Immature natural killer cell (primary cell): ENCODE results near the gene GRAMD1B. TPM values are rescaled to one million over a fixed set of nuclear protein-coding genes. Genes with fewer than 3 reads are reported as not detected.
A peak's percentile ranks its signal among the peaks of the same experiment; 100 is the strongest.

ENCODE experiments used
- DNase-seq, 3 donors: peaks; one replicate each; pipeline ENCODE4 v3.0.0; 2022; ENCODE audit warnings: mixed read lengths in 1 of 3
- H3K27ac Mint-ChIP-seq, 6 donors: one replicate each; pipeline ENCODE4 v1.8.0; 2020; ENCODE audit warnings: mixed read lengths in 6 of 6, mild to moderate bottlenecking in 5 of 6, inconsistent platforms in 4 of 6, moderate library complexity in 3 of 6
- H3K27me3 Mint-ChIP-seq, 3 donors: one replicate each; pipeline ENCODE4 v1.8.0; 2020 to 2021; ENCODE audit warnings: low read depth in 3 of 3, mild to moderate bottlenecking in 3 of 3, mixed read lengths in 3 of 3, moderate library complexity in 3 of 3, inconsistent platforms in 1 of 3
- H3K36me3 Mint-ChIP-seq, 3 donors: one replicate each; pipeline ENCODE4 v1.8.0; 2020; ENCODE audit warnings: mixed read lengths in 3 of 3, inconsistent platforms in 2 of 3, mild to moderate bottlenecking in 2 of 3
- H3K4me1 Mint-ChIP-seq, 2 donors: one replicate each; pipeline ENCODE4 v1.8.0; 2020; ENCODE audit warnings: inconsistent platforms in 2 of 2, mild to moderate bottlenecking in 2 of 2, mixed read lengths in 2 of 2, moderate library complexity in 1 of 2
- H3K4me3 Mint-ChIP-seq, 5 donors: one replicate each; pipeline ENCODE4 v1.8.0; 2020; ENCODE audit warnings: mild to moderate bottlenecking in 5 of 5, mixed read lengths in 5 of 5, inconsistent platforms in 3 of 5, moderate library complexity in 3 of 5
- H3K9me3 Mint-ChIP-seq, 6 donors: one replicate each; pipeline ENCODE4 v1.8.0; 2020; ENCODE audit warnings: mild to moderate bottlenecking in 6 of 6, mixed read lengths in 6 of 6, inconsistent platforms in 4 of 6, moderate library complexity in 3 of 6
- polyA plus RNA-seq, 3 donors: library from polyadenylated mRNA; unstranded; fragments of 300-500 nt; fragmentation: Illumina TruSeq; gene quantifications; one replicate each; pipeline ENCODE4 v1.2.3, GENCODE V29; 2021

Gene GRAMD1B
- polyA plus RNA-seq, 3 donors from 2014 or later: 0.78 to 3.4 (median 1.5) TPM

DNA sequence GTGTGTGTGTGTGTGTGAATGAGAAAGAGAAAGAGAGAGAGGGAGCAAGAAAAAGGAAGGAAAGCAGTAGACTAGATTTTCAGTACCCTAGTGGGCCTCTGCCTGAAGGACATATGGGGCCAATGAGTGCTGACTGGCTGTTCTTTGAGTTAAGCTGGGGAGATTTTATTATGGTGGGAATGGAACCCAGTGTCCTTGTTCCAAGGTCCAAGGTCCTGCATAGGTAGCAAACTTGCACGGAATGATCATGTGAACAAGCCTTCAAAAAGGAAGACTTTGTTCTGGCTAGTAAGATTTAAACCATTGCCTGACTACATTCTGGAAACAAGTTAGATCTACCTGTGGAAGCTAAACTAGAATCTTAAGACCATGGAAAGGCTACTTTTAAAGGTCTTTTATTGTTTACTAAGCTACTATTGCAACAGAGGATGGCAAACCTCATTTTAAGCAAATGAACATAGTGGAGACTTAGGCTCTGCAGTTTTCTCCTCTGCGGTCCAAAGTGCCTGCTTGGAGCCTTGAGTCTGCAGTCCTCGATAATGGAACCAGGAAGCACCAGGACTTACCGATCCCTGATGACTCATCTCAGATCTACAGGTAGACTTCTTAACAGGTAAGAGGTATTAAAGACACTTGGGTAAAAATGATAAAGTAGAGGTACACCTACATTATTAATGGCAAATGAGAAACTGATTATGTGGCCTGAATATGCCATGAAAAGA is 10.2 kb upstream of the GRAMD1B start:
- Mint-ChIP-seq H3K4me3 (no peak overlapping the region), H3K36me3 (no peaks in the 10 kb centered on the region), H3K9me3 (peaks cover 0 to 1% (median 0%) of the 10 kb centered on the region in 6 donors), H3K4me1 (no peaks in the 10 kb centered on the region), H3K27ac (no peak overlapping the region), H3K27me3 (peaks cover 0 to 10% (median 0%) of the 10 kb centered on the region in 3 donors)
- no peak for DNase-seq

DNA sequence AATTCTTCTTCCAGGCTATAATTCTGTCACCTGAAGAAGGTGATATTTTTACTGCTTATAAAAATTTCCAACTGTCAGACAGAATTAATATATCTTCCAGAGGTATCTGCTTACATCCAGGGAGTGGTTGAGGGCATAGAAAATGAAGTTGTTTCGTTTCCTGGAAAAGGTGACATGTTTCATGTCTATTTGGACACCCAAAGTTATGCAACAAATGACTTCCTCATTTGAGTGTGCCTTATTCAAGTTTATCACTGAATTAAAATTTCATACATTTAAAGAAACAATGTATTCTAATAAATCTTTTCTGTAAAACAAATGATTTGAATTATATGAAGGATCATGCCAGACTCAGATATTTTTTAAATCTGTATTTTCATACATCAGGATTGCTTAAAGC is 8.5 kb upstream of the GRAMD1B start:
- no peak for DNase-seq
- no peak overlapping the region for H3K27ac Mint-ChIP-seq
- peaks cover 0 to 1% (median 0%) of the 10 kb centered on the region in 6 donors for H3K9me3 Mint-ChIP-seq
- H3K4me1 Mint-ChIP-seq: no peaks in the 10 kb centered on the region
- no peaks in the 10 kb centered on the region for H3K36me3 Mint-ChIP-seq
- H3K4me3 Mint-ChIP-seq: no peak overlapping the region
- peaks cover 0 to 10% (median 1%) of the 10 kb centered on the region in 3 donors for H3K27me3 Mint-ChIP-seq

DNA sequence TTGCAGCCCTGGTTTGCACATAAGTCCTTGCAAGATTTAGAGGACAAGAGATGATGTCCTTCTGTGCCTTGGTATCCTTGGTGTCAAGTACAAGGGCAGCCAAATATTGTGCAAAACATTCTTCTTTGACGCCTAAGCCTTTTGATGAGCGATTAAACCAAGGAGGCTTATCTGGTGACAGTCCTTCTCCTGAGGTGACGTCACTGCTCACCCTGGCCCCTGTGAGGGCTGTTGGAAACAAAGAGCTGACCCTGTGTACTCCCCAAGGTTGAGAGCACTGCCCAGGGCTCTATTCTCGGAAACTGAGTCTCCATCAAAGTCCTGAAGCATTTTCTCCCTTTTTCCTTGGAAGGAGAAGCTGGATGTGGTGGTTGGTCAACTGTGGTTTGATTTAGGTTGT is 4.7 kb upstream of the GRAMD1B start:
- H3K4me3 Mint-ChIP-seq: no peak overlapping the region
- no peak for DNase-seq
- peaks cover 0 to 1% (median 0%) of the 10 kb centered on the region in 6 donors for H3K9me3 Mint-ChIP-seq
- no peaks in the 10 kb centered on the region for H3K36me3 Mint-ChIP-seq
- peaks cover 9 to 10% of the 10 kb centered on the region in 2 donors for H3K4me1 Mint-ChIP-seq
- no peak overlapping the region for H3K27ac Mint-ChIP-seq
- peaks cover 1 to 12% (median 2%) of the 10 kb centered on the region in 3 donors for H3K27me3 Mint-ChIP-seq

- peaks cover 15 to 18% of the 10 kb centered on the region in 2 donors for H3K4me1 Mint-ChIP-seq
- no peak for DNase-seq
- peaks cover 1 to 12% (median 2%) of the 10 kb centered on the region in 3 donors for H3K27me3 Mint-ChIP-seq
- H3K9me3 Mint-ChIP-seq: peaks cover 0 to 1% (median 0%) of the 10 kb centered on the region in 6 donors
- no peak overlapping the region for H3K27ac Mint-ChIP-seq
- no peak overlapping the region for H3K4me3 Mint-ChIP-seq
- H3K36me3 Mint-ChIP-seq: no peaks in the 10 kb centered on the region
Measured at GRCh38 chr11:123426789-123427188, 3.3 kb upstream of the GRAMD1B start.

GRCh38 chr11:123427405-123427804 is 2.7 kb upstream of the GRAMD1B start:
- H3K27ac Mint-ChIP-seq: no peak overlapping the region
- H3K27me3 Mint-ChIP-seq: peaks cover 1 to 12% (median 2%) of the 10 kb centered on the region in 3 donors
- DNase-seq: no peak
- no peak overlapping the region for H3K4me3 Mint-ChIP-seq
- H3K4me1 Mint-ChIP-seq: peaks cover 19 to 22% of the 10 kb centered on the region in 2 donors
- H3K36me3 Mint-ChIP-seq: no peaks in the 10 kb centered on the region
- peaks cover 0 to 1% (median 0%) of the 10 kb centered on the region in 6 donors for H3K9me3 Mint-ChIP-seq

DNA sequence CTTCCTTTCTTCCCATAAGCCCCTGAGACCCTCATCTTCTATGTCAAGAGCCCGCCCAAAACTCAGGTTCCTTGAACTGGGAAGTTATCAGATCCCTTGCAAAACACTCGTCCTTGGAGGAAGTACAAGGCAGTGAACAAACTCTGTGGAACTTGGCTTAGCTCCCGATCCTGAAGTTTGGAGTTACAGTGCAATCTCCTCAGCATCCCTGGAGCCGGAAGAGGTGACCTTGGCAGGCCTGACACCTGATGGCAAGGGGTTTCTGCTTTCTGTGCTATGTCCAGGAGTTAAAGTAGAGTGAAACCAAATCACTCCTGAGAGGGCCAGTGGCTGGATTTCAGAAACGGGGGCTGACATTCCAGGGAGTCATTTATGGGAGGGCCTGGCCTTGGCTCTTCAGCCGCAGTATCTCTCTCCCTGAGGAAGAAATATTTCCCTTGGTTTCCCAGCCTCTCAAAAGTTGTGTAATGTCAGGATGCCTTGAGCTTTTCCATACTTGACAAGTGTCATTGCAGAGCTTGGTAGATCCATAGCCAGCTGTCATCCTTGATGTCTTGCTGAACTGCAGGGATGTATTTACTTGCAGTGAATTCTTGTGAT is 1.9 kb upstream of the GRAMD1B start:
- DNase-seq: no peak
- Mint-ChIP-seq H3K9me3 (peaks cover 0 to 1% (median 0%) of the 10 kb centered on the region in 6 donors), H3K27ac (no peak overlapping the region), H3K4me1 (peaks cover 24 to 26% of the 10 kb centered on the region in 2 donors), H3K27me3 (peaks cover 1 to 11% (median 2%) of the 10 kb centered on the region in 3 donors), H3K36me3 (no peaks in the 10 kb centered on the region), H3K4me3 (no peak overlapping the region)

DNA sequence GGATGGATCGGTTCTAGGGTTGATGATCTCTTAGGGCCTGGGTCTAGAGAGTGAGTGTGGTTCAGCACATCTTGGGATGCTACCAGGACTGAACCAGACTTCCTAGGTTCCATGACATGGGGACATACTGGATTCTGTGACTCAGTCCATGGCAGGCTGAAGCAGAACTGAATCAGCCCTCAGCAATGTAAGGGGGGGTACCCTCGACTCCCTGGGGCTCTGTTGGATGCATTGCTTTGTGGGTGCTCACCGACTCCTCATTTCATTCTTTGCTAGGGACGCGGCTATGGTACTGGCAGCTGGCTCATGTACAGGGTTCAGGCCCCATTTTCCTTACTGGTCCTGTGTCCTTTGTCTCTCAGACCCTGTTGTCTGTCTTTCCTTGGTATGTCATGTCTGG is 733 bp upstream of the GRAMD1B start:
- Mint-ChIP-seq H3K4me1 (peaks cover 24 to 26% of the 10 kb centered on the region in 2 donors), H3K27me3 (peaks cover 1 to 9% (median 2%) of the 10 kb centered on the region in 3 donors), H3K36me3 (no peaks in the 10 kb centered on the region), H3K9me3 (no peaks in the 10 kb centered on the region), H3K4me3 (peak overlapping the region; percentile 86 to 97 (median 90)), H3K27ac (peak overlapping the region in 4 of 6 donors; percentile 49 to 94 (median 72))
- DNase-seq: no peak

GRCh38 chr11:123430721-123431497 is 840 bp downstream of the GRAMD1B start:
- no peaks in the 10 kb centered on the region for H3K9me3 Mint-ChIP-seq
- H3K36me3 Mint-ChIP-seq: no peaks in the 10 kb centered on the region
- peak; percentile 48 to 72 (median 59) for DNase-seq
- H3K27me3 Mint-ChIP-seq: peaks cover 1 to 6% (median 2%) of the 10 kb centered on the region in 3 donors
- H3K4me3 Mint-ChIP-seq: peak overlapping the region; percentile 86 to 97 (median 90)
- H3K4me1 Mint-ChIP-seq: peaks cover 24 to 26% of the 10 kb centered on the region in 2 donors
- H3K27ac Mint-ChIP-seq: peak overlapping the region in 4 of 6 donors; percentile 28 to 83 (median 60)

DNA sequence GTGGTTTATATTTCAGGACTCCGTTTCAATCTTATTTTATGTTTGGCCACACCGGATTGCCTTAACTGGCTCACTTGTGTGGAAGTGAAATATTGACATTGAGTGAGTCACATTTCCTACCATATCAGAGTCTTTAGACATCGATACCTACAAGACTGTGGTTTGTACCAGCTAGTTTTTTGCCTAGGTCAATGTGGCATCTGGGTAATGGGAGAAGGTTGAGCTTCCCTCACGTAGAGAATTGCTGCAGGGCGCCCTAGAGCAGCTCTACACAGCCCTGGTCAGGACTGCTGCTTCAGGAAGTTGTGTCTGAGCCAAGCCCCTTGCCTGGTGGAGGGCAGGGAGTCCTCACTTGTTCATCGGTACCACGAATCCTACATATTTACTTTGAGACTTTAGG is 1.6 kb downstream of the GRAMD1B start:
- Mint-ChIP-seq H3K27ac (peak overlapping the region in 2 of 6 donors; percentile 70 to 83), H3K27me3 (peaks cover 0 to 6% (median 4%) of the 10 kb centered on the region in 3 donors), H3K4me1 (peaks cover 24 to 26% of the 10 kb centered on the region in 2 donors), H3K4me3 (peak overlapping the region; percentile 85 to 90 (median 86)), H3K36me3 (peaks cover 0 to 6% (median 5%) of the 10 kb centered on the region in 3 donors), H3K9me3 (no peaks in the 10 kb centered on the region)
- no peak for DNase-seq

DNA sequence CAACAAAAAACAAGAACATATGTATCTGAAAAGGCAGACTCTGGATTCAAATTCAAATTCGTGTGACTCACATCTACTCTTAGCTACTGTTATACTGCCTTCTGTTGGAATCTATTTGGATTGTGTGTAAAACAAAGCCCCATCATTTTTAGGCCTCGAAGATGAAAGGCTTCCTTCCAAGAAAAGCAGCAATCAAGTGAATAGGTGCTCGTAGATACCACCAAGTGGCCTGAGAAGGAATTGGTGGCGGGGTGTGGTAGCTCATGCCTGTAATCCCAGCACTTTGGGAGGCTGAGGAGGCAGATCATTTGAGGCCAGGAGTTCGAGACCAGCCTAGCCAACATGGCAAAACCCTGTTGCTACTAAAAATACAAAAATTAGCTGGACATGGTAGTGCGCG is 4.2 kb downstream of the GRAMD1B start:
- H3K9me3 Mint-ChIP-seq: no peaks in the 10 kb centered on the region
- no peak overlapping the region for H3K4me3 Mint-ChIP-seq
- H3K27ac Mint-ChIP-seq: no peak overlapping the region
- peaks cover 0 to 4% (median 3%) of the 10 kb centered on the region in 3 donors for H3K27me3 Mint-ChIP-seq
- H3K36me3 Mint-ChIP-seq: peaks cover 3 to 6% (median 5%) of the 10 kb centered on the region in 3 donors
- H3K4me1 Mint-ChIP-seq: peaks cover 38 to 49% of the 10 kb centered on the region in 2 donors
- no peak for DNase-seq

GRCh38 chr11:123434911-123435310 is 4.8 kb downstream of the GRAMD1B start:
- no peak for DNase-seq
- H3K9me3 Mint-ChIP-seq: no peaks in the 10 kb centered on the region
- peaks cover 37 to 49% of the 10 kb centered on the region in 2 donors for H3K4me1 Mint-ChIP-seq
- H3K36me3 Mint-ChIP-seq: peaks cover 3 to 6% (median 5%) of the 10 kb centered on the region in 3 donors
- no peak overlapping the region for H3K4me3 Mint-ChIP-seq
- no peak overlapping the region for H3K27ac Mint-ChIP-seq
- H3K27me3 Mint-ChIP-seq: peaks cover 0 to 4% (median 3%) of the 10 kb centered on the region in 3 donors

DNA sequence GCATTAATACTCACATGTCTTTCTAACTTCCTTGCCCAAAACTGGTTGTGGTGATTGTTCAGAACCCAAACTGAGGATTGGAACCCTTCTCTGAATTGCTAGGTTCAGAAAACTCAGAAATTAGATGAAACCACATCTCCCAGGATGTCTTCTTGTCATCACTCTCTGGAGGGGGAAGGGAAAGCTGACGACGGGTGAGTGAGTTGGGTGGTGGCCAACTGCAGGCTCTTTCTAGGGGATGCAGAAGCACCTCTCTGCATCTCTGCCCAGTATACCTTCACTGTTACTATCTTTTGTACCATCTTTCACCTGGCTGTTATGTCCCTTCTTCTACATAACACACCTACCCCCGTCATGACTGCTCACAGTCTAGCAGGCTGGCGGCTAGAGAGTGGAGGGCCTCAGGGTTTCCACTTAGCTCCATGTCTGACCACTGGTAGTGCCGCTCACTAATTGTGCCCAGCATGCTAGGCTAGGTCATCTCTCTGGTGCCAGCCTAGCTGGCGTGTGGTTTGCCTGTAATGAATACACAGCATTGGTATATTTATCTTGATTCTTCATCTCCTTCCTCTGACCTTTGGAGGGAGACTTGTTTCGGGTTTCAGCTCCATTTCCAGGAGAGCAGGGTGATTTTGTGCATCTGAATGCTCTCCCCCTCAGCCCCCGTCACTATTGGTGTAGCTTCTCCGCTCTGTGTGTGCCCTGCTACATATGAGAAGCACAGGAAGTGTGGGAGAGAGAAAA is 7.3 kb downstream of the GRAMD1B start:
- Mint-ChIP-seq H3K27ac (peak overlapping the region in 3 of 6 donors; percentile 9 to 39 (median 10)), H3K36me3 (peaks cover 3 to 6% (median 5%) of the 10 kb centered on the region in 3 donors), H3K27me3 (peaks cover 0 to 4% (median 0%) of the 10 kb centered on the region in 3 donors), H3K4me1 (peaks cover 26 to 42% of the 10 kb centered on the region in 2 donors), H3K9me3 (no peaks in the 10 kb centered on the region), H3K4me3 (peak overlapping the region in 2 of 5 donors; percentile 1 to 11)
- DNase-seq: no peak

DNA sequence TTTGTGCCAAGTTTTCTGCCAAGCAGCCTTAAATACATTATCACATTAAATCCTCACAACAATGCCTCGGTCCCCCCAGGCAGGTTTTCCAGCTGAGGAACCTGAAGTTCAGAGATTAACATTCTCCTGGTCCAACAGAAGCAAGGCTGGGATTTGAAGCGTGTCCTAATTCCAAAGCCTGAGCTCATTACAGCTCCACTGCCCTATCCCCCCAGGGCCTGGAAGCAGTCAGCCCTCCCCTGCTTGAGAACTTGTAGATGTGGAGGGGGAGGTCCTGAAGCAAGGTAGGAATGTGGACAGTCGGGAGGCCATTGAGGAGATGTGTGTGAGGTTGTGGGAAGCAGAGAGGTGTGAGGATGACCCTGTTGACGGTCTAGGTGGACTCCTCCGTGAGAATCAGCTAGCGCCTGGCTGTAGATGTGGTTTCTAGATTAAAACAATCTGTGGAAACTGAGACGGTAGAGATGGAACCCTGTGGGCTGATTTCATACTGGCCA is 8.1 kb downstream of the GRAMD1B start:
- Mint-ChIP-seq H3K27me3 (peaks cover 0 to 4% (median 0%) of the 10 kb centered on the region in 3 donors), H3K27ac (peak overlapping the region in 3 of 6 donors; percentile 15 to 63 (median 42)), H3K9me3 (no peaks in the 10 kb centered on the region), H3K4me1 (peaks cover 21 to 43% of the 10 kb centered on the region in 2 donors), H3K4me3 (peak overlapping the region in 2 of 5 donors; percentile 27 to 31), H3K36me3 (peaks cover 3 to 6% (median 5%) of the 10 kb centered on the region in 3 donors)
- no peak for DNase-seq
